Activated CD8-positive, alpha-beta memory T cell treated with anti-CD3 and anti-CD28 coated beads, Interleukin-2, amount 10 ng/mL, durations not matched to agents 7 days and 5 days (primary cell): Measurements from ENCODE around the gene TMEM248. TPM values are rescaled to one million over a fixed set of nuclear protein-coding genes. Genes with fewer than 3 reads are reported as not detected.
"Not testable (repeated sequence)": the region's sequence is repeated elsewhere in the genome, so short reads cannot be mapped to it uniquely, and the experiment has no call there.

Source experiments
- ATAC-seq: fragments of 150-1000 bp; cut with Tn5 transposase; one replicate; pipeline ENCODE4 v1.10.0; 2021; ENCODE audit warnings: moderate library complexity
- CTCF ChIA-PET: fragments of 350-600 bp; sonication (Branson Sonifier 250); formaldehyde crosslinking; loops from one replicate; lab custom pipeline; 2021; ENCODE audit warnings: antibody characterized with exemption; lab: Charles Lee
- DNase-seq: peaks from one replicate; pipeline ENCODE4 v3.0.0-alpha.2; 2020
- H3K27ac Mint-ChIP-seq: one replicate; pipeline ENCODE4 v1.8.0; 2021; ENCODE audit warnings: mild to moderate bottlenecking, mixed read lengths
- H3K27me3 Mint-ChIP-seq: one replicate; pipeline ENCODE4 v1.8.0; 2021; ENCODE audit warnings: mixed read lengths
- H3K36me3 Mint-ChIP-seq: one replicate; pipeline ENCODE4 v1.8.0; 2021; ENCODE audit warnings: mild to moderate bottlenecking, mixed read lengths
- H3K4me1 Mint-ChIP-seq: one replicate; pipeline ENCODE4 v1.8.0; 2021; ENCODE audit warnings: mixed read lengths
- H3K4me3 Mint-ChIP-seq: one replicate; pipeline ENCODE4 v1.8.0; 2021; ENCODE audit warnings: mild to moderate bottlenecking, moderate library complexity, mixed read lengths
- H3K9me3 Mint-ChIP-seq: one replicate; pipeline ENCODE4 v1.8.0; 2022; ENCODE audit warnings: low read depth, mixed read lengths
- total RNA-seq, 2 experiments: library from RNA; stranded (reverse); gene quantifications; one replicate each; pipeline ENCODE4 v1.2.3, GENCODE V29; 2021

Gene TMEM248, protein sequence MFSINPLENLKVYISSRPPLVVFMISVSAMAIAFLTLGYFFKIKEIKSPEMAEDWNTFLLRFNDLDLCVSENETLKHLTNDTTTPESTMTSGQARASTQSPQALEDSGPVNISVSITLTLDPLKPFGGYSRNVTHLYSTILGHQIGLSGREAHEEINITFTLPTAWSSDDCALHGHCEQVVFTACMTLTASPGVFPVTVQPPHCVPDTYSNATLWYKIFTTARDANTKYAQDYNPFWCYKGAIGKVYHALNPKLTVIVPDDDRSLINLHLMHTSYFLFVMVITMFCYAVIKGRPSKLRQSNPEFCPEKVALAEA
- total RNA-seq: 10 to 100 TPM; 84.8 to 90.2 TPM

DNA sequence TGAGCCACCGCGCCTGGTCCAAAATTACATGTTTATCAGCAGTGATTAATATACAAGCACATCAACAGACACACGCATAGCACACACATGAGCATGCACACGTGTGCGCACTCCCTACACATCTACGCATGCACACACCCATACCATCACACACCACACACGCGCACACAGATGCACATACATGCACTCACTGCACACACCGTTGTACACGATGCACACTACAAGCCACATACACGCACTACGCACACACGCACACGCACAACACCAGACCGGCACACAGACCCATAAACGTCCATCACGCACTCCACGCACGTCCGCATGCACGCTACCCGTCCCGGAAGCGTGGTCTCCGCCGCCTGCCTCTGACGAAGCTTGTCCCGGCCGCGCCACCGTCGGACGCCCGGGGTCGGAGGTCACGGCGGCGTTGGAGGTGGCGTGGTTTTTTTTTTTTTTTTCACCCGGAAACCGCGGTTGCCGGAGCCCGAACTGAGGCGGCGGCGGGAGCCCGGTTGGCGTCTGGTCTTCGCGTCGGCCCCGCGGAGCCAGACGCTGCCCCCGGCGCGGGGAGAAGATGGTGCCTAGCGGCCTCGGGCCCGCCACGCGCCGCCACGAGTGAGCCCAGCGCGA lies at the start of gene TMEM248:
TSS of gene TMEM248 (plus strand) at position 457 of the 627 bp plus-strand sequence. CDS start 20,641 bp downstream, outside the sequence.
- Mint-ChIP-seq H3K36me3 (peaks cover 19% of the 10 kb centered on the region), H3K27ac (peak within 1 kb of the TSS; percentile 97), H3K27me3 (no peaks in the 10 kb centered on the region), H3K4me1 (peaks cover 40% of the 10 kb centered on the region), H3K4me3 (peak within 1 kb of the TSS; percentile 95), H3K9me3 (no peaks in the 10 kb centered on the region)
- CTCF ChIA-PET: interaction anchor here (0.7 to 2.2 kb wide), 3 partner anchors 10 to 991 kb away, joined by 3 to 8 read pairs (median 8); no protein-coding TSS in a partner anchor
- peak; percentile 92 for ATAC-seq
- peak; percentile 94 for DNase-seq

- no peak overlapping the region for H3K4me3 Mint-ChIP-seq
- CTCF ChIA-PET: no interaction called here
- ATAC-seq (no peak), DNase-seq (no peak)
- H3K27ac Mint-ChIP-seq: no peak overlapping the region
- H3K27me3 Mint-ChIP-seq: no peaks in the 10 kb centered on the region
- H3K4me1 Mint-ChIP-seq: peaks cover 15% of the 10 kb centered on the region
- H3K36me3 Mint-ChIP-seq: peaks cover 5% of the 10 kb centered on the region
- H3K9me3 Mint-ChIP-seq: no peaks in the 10 kb centered on the region
Observed at GRCh38 chr7:66873476-66873875, 47.5 kb upstream of the TMEM248 start.

- Mint-ChIP-seq H3K27me3 (no peaks in the 10 kb centered on the region), H3K9me3 (no peaks in the 10 kb centered on the region), H3K4me3 (peak overlapping the region; percentile 43), H3K36me3 (peaks cover 3% of the 10 kb centered on the region), H3K27ac (peak overlapping the region; percentile 87), H3K4me1 (peaks cover 14% of the 10 kb centered on the region)
- CTCF ChIA-PET: interaction anchor here (1.2 kb wide), 1 partner anchor 15 kb away, joined by 3 read pairs; no protein-coding TSS in a partner anchor
- ATAC-seq (peak; percentile 84), DNase-seq (peak; percentile 66)
Observed at GRCh38 chr7:66877577-66878300, 43.3 kb upstream of the TMEM248 start.

GRCh38 chr7:66878301-66878685 lies 42.7 kb upstream of the TMEM248 start:
- peak overlapping the region; percentile 43 for H3K4me3 Mint-ChIP-seq
- H3K9me3 Mint-ChIP-seq, H3K36me3 Mint-ChIP-seq, H3K27me3 Mint-ChIP-seq, ATAC-seq, DNase-seq: not testable (repeated sequence)
- CTCF ChIA-PET: interaction anchor here (0.6 to 1.2 kb wide), 2 partner anchors 14 to 675 kb away, joined by 3 read pairs; no protein-coding TSS in a partner anchor
- H3K4me1 Mint-ChIP-seq: peaks cover 14% of the 10 kb centered on the region
- peak overlapping the region; percentile 87 for H3K27ac Mint-ChIP-seq

GRCh38 chr7:66880053-66880452 lies 41.0 kb upstream of the TMEM248 start:
- Mint-ChIP-seq H3K27me3 (no peaks in the 10 kb centered on the region), H3K27ac (no peak overlapping the region), H3K4me1 (peaks cover 18% of the 10 kb centered on the region), H3K36me3 (peaks cover 3% of the 10 kb centered on the region), H3K4me3 (no peak overlapping the region), H3K9me3 (no peaks in the 10 kb centered on the region)
- ATAC-seq (no peak), DNase-seq (no peak)
- CTCF ChIA-PET: interaction anchor here (0.6 kb wide), 1 partner anchor 253 kb away, joined by 3 read pairs; no protein-coding TSS in a partner anchor

GRCh38 chr7:66880577-66880976 lies 40.4 kb upstream of the TMEM248 start:
- H3K27ac Mint-ChIP-seq, DNase-seq, ATAC-seq, H3K4me3 Mint-ChIP-seq, H3K36me3 Mint-ChIP-seq, H3K9me3 Mint-ChIP-seq, CTCF ChIA-PET, H3K27me3 Mint-ChIP-seq: not testable (repeated sequence)
- peaks cover 18% of the 10 kb centered on the region for H3K4me1 Mint-ChIP-seq

GRCh38 chr7:66883716-66884115 lies 37.3 kb upstream of the TMEM248 start:
- Mint-ChIP-seq H3K4me1 (peaks cover 14% of the 10 kb centered on the region), H3K27me3 (no peaks in the 10 kb centered on the region), H3K9me3 (no peaks in the 10 kb centered on the region), H3K36me3 (peaks cover 9% of the 10 kb centered on the region), H3K4me3 (no peak overlapping the region), H3K27ac (no peak overlapping the region)
- no peak for DNase-seq
- peak; percentile 63 for ATAC-seq
- CTCF ChIA-PET: interaction anchor here (1.4 kb wide), 1 partner anchor 8 kb away, joined by 3 read pairs; no protein-coding TSS in a partner anchor

DNA sequence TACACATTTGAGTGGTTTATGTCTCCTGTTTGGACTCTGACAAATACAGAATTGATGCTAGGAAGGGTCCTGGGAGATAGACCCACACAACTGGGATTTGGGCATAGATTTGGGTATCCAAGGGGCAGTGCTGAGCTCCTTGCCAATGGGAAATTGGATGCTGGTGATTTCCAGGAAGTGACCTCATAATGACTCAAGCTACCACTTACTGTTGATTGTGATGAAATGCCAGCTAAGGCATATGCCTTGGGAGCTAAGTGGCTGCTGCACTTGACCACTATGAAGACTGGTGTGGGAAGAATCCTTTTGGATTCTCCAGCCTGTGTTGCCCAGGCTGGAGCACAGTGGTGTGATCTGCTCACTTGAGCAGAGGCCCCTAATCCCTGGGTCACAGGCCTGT lies 36.5 kb upstream of the TMEM248 start:
- ATAC-seq, H3K4me3 Mint-ChIP-seq, H3K27me3 Mint-ChIP-seq, DNase-seq, H3K36me3 Mint-ChIP-seq, H3K27ac Mint-ChIP-seq, H3K9me3 Mint-ChIP-seq: not testable (repeated sequence)
- CTCF ChIA-PET: interaction anchor here (1.4 kb wide), 1 partner anchor 9 kb away, joined by 3 read pairs; no protein-coding TSS in a partner anchor
- H3K4me1 Mint-ChIP-seq: peaks cover 14% of the 10 kb centered on the region

DNA sequence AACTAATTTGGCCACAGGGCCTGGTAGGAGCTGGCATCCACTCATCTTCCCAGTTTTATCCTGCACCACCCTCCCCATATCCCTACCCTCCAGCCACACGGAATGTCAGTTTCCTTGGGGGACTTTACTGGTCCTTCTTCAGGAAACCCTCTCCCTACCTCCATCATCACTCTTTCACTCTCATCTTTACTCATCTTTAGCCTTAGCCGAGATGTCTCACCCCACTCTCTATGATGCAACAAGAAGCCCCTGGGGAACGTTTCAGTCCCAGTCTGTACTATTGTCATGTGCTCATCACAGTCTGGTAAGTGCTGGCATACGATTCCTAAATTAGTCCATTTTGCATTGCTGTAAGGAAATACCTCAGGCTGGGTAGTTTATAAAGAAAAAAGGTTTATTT lies 34.9 kb upstream of the TMEM248 start:
- Mint-ChIP-seq H3K4me1 (peaks cover 14% of the 10 kb centered on the region), H3K27me3 (no peaks in the 10 kb centered on the region), H3K36me3 (peaks cover 10% of the 10 kb centered on the region), H3K9me3 (no peaks in the 10 kb centered on the region), H3K4me3 (no peak overlapping the region), H3K27ac (no peak overlapping the region)
- CTCF ChIA-PET: no interaction called here
- DNase-seq (no peak), ATAC-seq (no peak)

- CTCF ChIA-PET, H3K27me3 Mint-ChIP-seq, H3K36me3 Mint-ChIP-seq, H3K9me3 Mint-ChIP-seq, DNase-seq, H3K4me3 Mint-ChIP-seq, ATAC-seq, H3K27ac Mint-ChIP-seq: not testable (repeated sequence)
- H3K4me1 Mint-ChIP-seq: peaks cover 14% of the 10 kb centered on the region
Observed at GRCh38 chr7:66888223-66888622, 32.8 kb upstream of the TMEM248 start.

GRCh38 chr7:66894463-66895080 lies 26.5 kb upstream of the TMEM248 start:
- H3K4me1 Mint-ChIP-seq: no peaks in the 10 kb centered on the region
- no peaks in the 10 kb centered on the region for H3K9me3 Mint-ChIP-seq
- no peak overlapping the region for H3K4me3 Mint-ChIP-seq

GRCh38 chr7:66896441-66896840 lies 24.6 kb upstream of the TMEM248 start:
- no peak overlapping the region for H3K27ac Mint-ChIP-seq
- no peaks in the 10 kb centered on the region for H3K9me3 Mint-ChIP-seq
- no peak overlapping the region for H3K4me3 Mint-ChIP-seq
- CTCF ChIA-PET: interaction anchor here (1.2 to 1.3 kb wide), 2 partner anchors 9 to 52 kb away, joined by 3 to 4 read pairs; no protein-coding TSS in a partner anchor
- H3K36me3 Mint-ChIP-seq: peaks cover 4% of the 10 kb centered on the region
- no peaks in the 10 kb centered on the region for H3K4me1 Mint-ChIP-seq
- no peaks in the 10 kb centered on the region for H3K27me3 Mint-ChIP-seq
- DNase-seq (no peak), ATAC-seq (no peak)

More at GRCh38 chr7:66894463-66895080, 26.5 kb upstream of the TMEM248 start:
- CTCF ChIA-PET: interaction anchor here (0.9 to 1.1 kb wide), 4 partner anchors 11 to 337 kb away, joined by 3 to 5 read pairs (median 3); no protein-coding TSS in a partner anchor
- Mint-ChIP-seq H3K27ac (peak overlapping the region; percentile 10), H3K27me3 (no peaks in the 10 kb centered on the region), H3K36me3 (peaks cover 6% of the 10 kb centered on the region)
- DNase-seq (no peak), ATAC-seq (peak; percentile 39)
